ENCODE measurements around the gene ANKRD65.
"Not testable (repeated sequence)": the region's sequence is repeated elsewhere in the genome, so short reads cannot be mapped to it uniquely, and the experiment has no call there.

GRCh38 chr1:1459711-1460110, 38.6 kb upstream of the ANKRD65 start:
- not testable (repeated sequence) for TF ChIP-seq CTCF (optimal IDR thresholded peaks at IDR 0.05 in 1 of 3, IDR thresholded peaks at IDR 0.05 in 1 of 3, conservative IDR thresholded peaks at IDR 0.05 in 1 of 3; ENCODE audit: extremely low read depth in 1 of 3, insufficient read depth in 2 of 3, low read length in 3 of 3); EZH2 (IDR thresholded peaks at IDR 0.05; ENCODE audit: low read length)
